ENCODE data around the gene HLA-DMA.

The HLA-DMA gene

DNA sequence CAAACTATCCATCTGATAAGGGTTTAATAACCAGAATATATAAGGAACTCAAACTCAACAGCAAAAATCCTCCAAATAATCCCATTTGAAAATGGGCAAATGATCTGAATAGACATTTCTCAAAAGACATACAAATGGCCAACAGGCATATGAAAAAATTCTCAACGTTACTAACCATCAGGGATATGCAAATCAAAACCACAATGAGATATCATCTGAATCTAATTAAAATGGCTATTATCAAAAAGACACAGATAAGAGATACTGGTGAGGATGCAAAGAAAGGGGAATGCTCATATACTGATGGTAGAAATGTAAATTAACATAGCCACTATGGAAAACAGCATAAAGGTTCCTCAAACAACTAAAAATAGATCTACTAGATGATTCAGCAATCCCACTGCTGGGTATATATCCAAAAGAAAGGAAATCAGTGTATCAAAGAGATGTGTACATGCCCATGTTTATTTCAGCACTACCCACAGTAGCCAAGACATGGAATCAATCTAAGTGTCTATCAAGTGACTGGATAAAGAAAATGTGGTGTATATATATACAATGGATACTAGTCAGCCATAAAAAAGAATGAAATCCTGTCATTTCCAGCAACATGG, 9.4 kb upstream of the HLA-DMA start:
- Histone ChIP-seq H3K23ac (ENCODE audit: low read length) (no peak overlapping the region), H3K9me3 (ENCODE audit: insufficient read depth, low read depth, low read length) (no peaks in the 10 kb centered on the region), H4K91ac (ENCODE audit: low read depth, low read length) (no peak overlapping the region), H3K36me3 (ENCODE audit: control insufficient read depth in 1 of 2, insufficient read depth in 2 of 2, low read length in 2 of 2) (no peaks in the 10 kb centered on the region), H3K4me3 (ENCODE audit: low read depth, low read length) (no peak overlapping the region), H3K9ac (ENCODE audit: low read length) (no peak overlapping the region), H3K4me2 (ENCODE audit: low read length) (no peak overlapping the region), H3K4ac (ENCODE audit: low read depth, low read length) (no peak overlapping the region), H2BK12ac (ENCODE audit: low read length) (no peak overlapping the region), H2AFZ (ENCODE audit: insufficient read depth, low read length, poor library complexity) (no peak overlapping the region), H3K79me2 (ENCODE audit: control insufficient read depth, insufficient read depth, low read length, poor library complexity) (no peaks in the 10 kb centered on the region), H3K14ac (ENCODE audit: low read length) (no peak overlapping the region), H3K79me1 (ENCODE audit: low read length) (no peaks in the 10 kb centered on the region), H4K8ac (ENCODE audit: low read depth, low read length) (no peak overlapping the region), H3K27ac (ENCODE audit: low read depth, low read length) (no peak overlapping the region), H2AK5ac (ENCODE audit: low read length) (no peak overlapping the region), H2BK5ac (ENCODE audit: low read depth, low read length, poor library complexity) (no peak overlapping the region), H2BK120ac (ENCODE audit: insufficient read depth, low read length, poor library complexity) (no peak overlapping the region), H3K18ac (ENCODE audit: low read length) (no peak overlapping the region), H4K12ac (ENCODE audit: low read depth, low read length) (no peak overlapping the region), H3K27me3 (ENCODE audit: insufficient read depth, low read length) (no peaks in the 10 kb centered on the region), H3K4me1 (ENCODE audit: control insufficient read depth in 1 of 2, insufficient read depth in 2 of 2, low read length in 2 of 2) (peaks cover 0 to 3% of the 10 kb centered on the region in 2 experiments)
- no CpG with 5 or more reads among the region's 1 CpG for WGBS (ENCODE audit: extremely low coverage, insufficient coverage, insufficient read length)
- DNase-seq = no peak

DNA sequence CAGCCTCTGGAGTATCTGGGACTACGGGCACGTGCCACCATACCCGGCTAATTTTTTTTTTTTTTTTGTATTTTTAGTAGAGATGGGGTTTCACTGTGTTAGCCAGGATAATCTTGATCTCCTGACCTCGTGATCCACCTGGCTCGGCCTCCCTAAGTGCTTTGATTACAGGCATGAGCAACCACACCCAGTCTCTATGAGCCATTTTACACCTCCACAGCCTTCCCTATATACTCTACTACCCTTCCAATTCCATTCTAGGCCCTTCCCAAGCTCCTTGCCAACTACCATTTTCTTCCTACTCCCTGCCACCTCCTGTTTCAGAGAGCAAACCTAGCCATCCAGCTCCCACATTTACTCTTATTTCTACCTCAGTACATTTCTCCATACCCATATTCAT, 7.7 kb upstream of the HLA-DMA start:
- Histone ChIP-seq H3K27ac (ENCODE audit: low read depth, low read length) (no peak overlapping the region), H3K18ac (ENCODE audit: low read length) (no peak overlapping the region), H3K9me3 (ENCODE audit: insufficient read depth, low read depth, low read length) (no peaks in the 10 kb centered on the region), H4K12ac (ENCODE audit: low read depth, low read length) (no peak overlapping the region), H3K4me2 (ENCODE audit: low read length) (no peak overlapping the region), H3K27me3 (ENCODE audit: insufficient read depth, low read length) (no peaks in the 10 kb centered on the region), H3K4me3 (ENCODE audit: low read depth, low read length) (no peak overlapping the region), H2BK12ac (ENCODE audit: low read length) (no peak overlapping the region), H2AK5ac (ENCODE audit: low read length) (no peak overlapping the region), H3K4ac (ENCODE audit: low read depth, low read length) (no peak overlapping the region), H3K23ac (ENCODE audit: low read length) (no peak overlapping the region), H2AFZ (ENCODE audit: insufficient read depth, low read length, poor library complexity) (no peak overlapping the region), H3K14ac (ENCODE audit: low read length) (no peak overlapping the region), H3K79me2 (ENCODE audit: control insufficient read depth, insufficient read depth, low read length, poor library complexity) (no peaks in the 10 kb centered on the region), H3K36me3 (ENCODE audit: control insufficient read depth in 1 of 2, insufficient read depth in 2 of 2, low read length in 2 of 2) (no peaks in the 10 kb centered on the region), H3K79me1 (ENCODE audit: low read length) (no peaks in the 10 kb centered on the region), H4K91ac (ENCODE audit: low read depth, low read length) (no peak overlapping the region), H4K8ac (ENCODE audit: low read depth, low read length) (no peak overlapping the region), H3K9ac (ENCODE audit: low read length) (no peak overlapping the region), H2BK120ac (ENCODE audit: insufficient read depth, low read length, poor library complexity) (no peak overlapping the region), H3K4me1 (ENCODE audit: control insufficient read depth in 1 of 2, insufficient read depth in 2 of 2, low read length in 2 of 2) (no peaks in the 10 kb centered on the region), H2BK5ac (ENCODE audit: low read depth, low read length, poor library complexity) (no peak overlapping the region)
- WGBS (ENCODE audit: extremely low coverage, insufficient coverage, insufficient read length) = no CpG with 5 or more reads among the region's 5 CpGs
- DNase-seq = no peak

DNA sequence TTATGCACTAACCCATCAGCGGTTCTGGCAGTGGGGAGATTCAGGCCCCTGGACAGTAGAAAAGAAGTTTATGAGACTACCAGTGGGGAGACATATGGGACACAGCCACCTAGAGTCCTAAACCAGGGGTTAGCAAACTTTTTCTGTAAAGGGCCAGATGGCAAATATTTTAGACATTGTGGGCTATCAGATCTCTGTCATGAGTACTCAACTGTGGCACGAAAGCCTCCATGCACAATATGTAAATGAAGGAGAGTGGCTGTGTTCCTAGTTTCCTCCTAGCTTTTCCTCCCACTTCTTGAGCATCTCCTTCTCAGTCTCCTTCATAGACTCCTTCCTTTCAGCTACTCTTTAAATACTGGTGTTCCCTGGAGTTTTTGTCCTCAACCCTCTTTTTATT, 3.3 kb upstream of the HLA-DMA start:
- WGBS (ENCODE audit: extremely low coverage, insufficient coverage, insufficient read length) = no CpG with 5 or more reads among the region's 2 CpGs

DNA sequence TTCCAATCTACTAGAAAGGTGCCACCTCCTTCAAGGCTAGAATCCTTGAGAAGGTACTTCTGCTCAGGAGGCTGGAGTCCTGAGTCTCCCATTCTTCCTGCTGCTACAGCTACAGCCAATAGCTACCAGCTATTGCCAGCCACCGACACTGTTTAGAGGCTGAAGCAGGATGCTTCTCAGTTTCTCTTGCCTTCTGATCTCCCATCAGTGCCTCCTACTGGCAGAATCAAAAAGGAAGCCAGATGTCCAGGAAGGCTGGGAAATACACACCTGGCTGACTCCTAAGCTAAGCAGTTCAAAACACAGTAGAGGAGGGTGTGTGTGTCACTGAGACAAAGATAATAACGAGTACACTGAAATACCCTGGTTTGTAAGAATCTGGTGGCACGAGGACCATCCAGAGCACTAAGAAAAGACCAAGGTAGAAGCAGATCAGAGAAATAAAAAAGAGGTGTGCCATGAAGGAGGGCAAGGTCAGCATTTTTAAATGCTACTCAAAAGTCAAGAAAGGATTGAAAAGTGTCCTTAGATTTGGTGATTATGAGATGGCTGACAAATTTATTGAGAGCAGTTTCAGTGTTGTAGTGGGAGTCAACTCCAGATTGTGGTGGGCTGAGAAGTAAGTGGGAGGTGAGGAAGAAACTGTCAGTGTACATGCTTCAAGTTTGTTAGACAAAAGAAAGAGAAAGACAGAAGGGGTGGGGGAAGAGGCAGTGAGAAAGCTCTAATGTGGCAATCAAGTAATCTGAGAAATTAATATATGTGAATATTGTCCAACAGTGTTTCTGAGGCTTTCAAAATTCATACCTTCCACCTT, 2.3 kb upstream of the HLA-DMA start:
- Histone ChIP-seq H3K79me2 (ENCODE audit: control insufficient read depth, insufficient read depth, low read length, poor library complexity) (no peaks in the 10 kb centered on the region), H4K91ac (ENCODE audit: low read depth, low read length) (no peak overlapping the region), H2AFZ (ENCODE audit: insufficient read depth, low read length, poor library complexity) (no peak overlapping the region), H3K27me3 (ENCODE audit: insufficient read depth, low read length) (no peaks in the 10 kb centered on the region), H4K12ac (ENCODE audit: low read depth, low read length) (no peak overlapping the region), H3K23ac (ENCODE audit: low read length) (no peak overlapping the region), H2BK12ac (ENCODE audit: low read length) (no peak overlapping the region), H3K36me3 (ENCODE audit: control insufficient read depth in 1 of 2, insufficient read depth in 2 of 2, low read length in 2 of 2) (no peaks in the 10 kb centered on the region), H4K8ac (ENCODE audit: low read depth, low read length) (no peak overlapping the region), H2BK5ac (ENCODE audit: low read depth, low read length, poor library complexity) (no peak overlapping the region), H3K9me3 (ENCODE audit: insufficient read depth, low read depth, low read length) (no peaks in the 10 kb centered on the region), H3K4ac (ENCODE audit: low read depth, low read length) (no peak overlapping the region), H3K18ac (ENCODE audit: low read length) (no peak overlapping the region), H3K27ac (ENCODE audit: low read depth, low read length) (no peak overlapping the region), H3K4me1 (ENCODE audit: control insufficient read depth in 1 of 2, insufficient read depth in 2 of 2, low read length in 2 of 2) (peaks cover 0 to 3% of the 10 kb centered on the region in 2 experiments), H3K79me1 (ENCODE audit: low read length) (no peaks in the 10 kb centered on the region), H2BK120ac (ENCODE audit: insufficient read depth, low read length, poor library complexity) (no peak overlapping the region), H3K4me3 (ENCODE audit: low read depth, low read length) (no peak overlapping the region), H2AK5ac (ENCODE audit: low read length) (no peak overlapping the region), H3K14ac (ENCODE audit: low read length) (no peak overlapping the region), H3K4me2 (ENCODE audit: low read length) (no peak overlapping the region), H3K9ac (ENCODE audit: low read length) (no peak overlapping the region)
- peak in 1 of 2 donors; percentile 41 for DNase-seq
- WGBS (ENCODE audit: extremely low coverage, insufficient coverage, insufficient read length) = no CpG with 5 or more reads among the region's 3 CpGs

More for the DNA sequence above, 3.3 kb upstream of the HLA-DMA start:
- H3K4me1 ChIP-seq (ENCODE audit: control insufficient read depth in 1 of 2, insufficient read depth in 2 of 2, low read length in 2 of 2) = peaks cover 0 to 3% of the 10 kb centered on the region in 2 experiments
- no peak overlapping the region for H3K4me2 ChIP-seq (ENCODE audit: low read length)
- no peak overlapping the region for H3K9ac ChIP-seq (ENCODE audit: low read length)
- no peaks in the 10 kb centered on the region for H3K9me3 ChIP-seq (ENCODE audit: insufficient read depth, low read depth, low read length)
- no peak for DNase-seq
- no peak overlapping the region for H3K4me3 ChIP-seq (ENCODE audit: low read depth, low read length)
- no peak overlapping the region for H3K27ac ChIP-seq (ENCODE audit: low read depth, low read length)
- H3K79me1 ChIP-seq (ENCODE audit: low read length) = no peaks in the 10 kb centered on the region
- no peak overlapping the region for H4K8ac ChIP-seq (ENCODE audit: low read depth, low read length)
- no peak overlapping the region for H2AFZ ChIP-seq (ENCODE audit: insufficient read depth, low read length, poor library complexity)
- H2BK120ac ChIP-seq (ENCODE audit: insufficient read depth, low read length, poor library complexity) = no peak overlapping the region
- H3K79me2 ChIP-seq (ENCODE audit: control insufficient read depth, insufficient read depth, low read length, poor library complexity) = no peaks in the 10 kb centered on the region
- no peak overlapping the region for H3K18ac ChIP-seq (ENCODE audit: low read length)
- H4K91ac ChIP-seq (ENCODE audit: low read depth, low read length) = no peak overlapping the region
- H2BK5ac ChIP-seq (ENCODE audit: low read depth, low read length, poor library complexity) = no peak overlapping the region
- H3K4ac ChIP-seq (ENCODE audit: low read depth, low read length) = no peak overlapping the region
- H2AK5ac ChIP-seq (ENCODE audit: low read length) = no peak overlapping the region
- no peaks in the 10 kb centered on the region for H3K27me3 ChIP-seq (ENCODE audit: insufficient read depth, low read length)
- H3K36me3 ChIP-seq (ENCODE audit: control insufficient read depth in 1 of 2, insufficient read depth in 2 of 2, low read length in 2 of 2) = no peaks in the 10 kb centered on the region
- H4K12ac ChIP-seq (ENCODE audit: low read depth, low read length) = no peak overlapping the region
- no peak overlapping the region for H3K23ac ChIP-seq (ENCODE audit: low read length)
- no peak overlapping the region for H2BK12ac ChIP-seq (ENCODE audit: low read length)
- H3K14ac ChIP-seq (ENCODE audit: low read length) = no peak overlapping the region

Data from trophoblast cell (in vitro differentiated cells and primary cell).